GM21576 (cell line): ENCODE data around the gene PRR15L.

Experiments
- ATAC-seq: cut with Tn5 transposase; IDR thresholded peaks from one replicate; pipeline ENCODE4 v1.9.1; 2021; ENCODE audit warnings: mild to moderate bottlenecking, moderate library complexity; ENCODE audit not compliant: unreplicated experiment

Gene PRR15L

DNA sequence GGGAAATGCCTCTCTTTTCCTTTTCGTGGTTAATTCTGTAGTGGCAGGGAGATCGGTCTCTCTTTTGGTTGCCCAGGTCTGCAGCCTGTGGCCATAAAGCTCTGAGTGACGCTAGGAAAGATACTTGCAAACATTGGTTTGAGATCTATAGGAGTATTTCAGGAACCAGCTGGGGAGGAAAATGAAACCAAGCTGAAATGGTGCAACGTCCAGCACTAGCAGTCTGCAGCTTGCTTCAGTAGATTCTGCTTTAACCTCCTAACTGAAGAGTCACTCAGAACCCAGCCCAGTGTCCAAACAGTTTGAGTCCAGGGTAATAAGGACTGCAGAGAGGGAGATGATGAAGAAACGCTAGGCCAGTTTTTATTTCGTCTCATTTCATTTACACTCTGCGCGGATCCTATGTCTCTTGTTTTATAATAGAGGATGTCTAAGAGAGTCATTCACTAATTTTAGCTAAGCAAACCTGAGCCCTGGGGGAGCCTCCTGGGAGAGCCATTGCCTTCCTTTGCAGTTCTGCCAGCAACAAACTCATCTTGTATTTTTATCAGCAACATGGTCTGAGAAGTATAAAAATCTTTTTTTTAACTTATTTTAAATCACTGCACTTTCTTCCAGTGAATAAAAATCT lies 49.6 kb downstream of the PRR15L start:
- ATAC-seq = no peak

DNA sequence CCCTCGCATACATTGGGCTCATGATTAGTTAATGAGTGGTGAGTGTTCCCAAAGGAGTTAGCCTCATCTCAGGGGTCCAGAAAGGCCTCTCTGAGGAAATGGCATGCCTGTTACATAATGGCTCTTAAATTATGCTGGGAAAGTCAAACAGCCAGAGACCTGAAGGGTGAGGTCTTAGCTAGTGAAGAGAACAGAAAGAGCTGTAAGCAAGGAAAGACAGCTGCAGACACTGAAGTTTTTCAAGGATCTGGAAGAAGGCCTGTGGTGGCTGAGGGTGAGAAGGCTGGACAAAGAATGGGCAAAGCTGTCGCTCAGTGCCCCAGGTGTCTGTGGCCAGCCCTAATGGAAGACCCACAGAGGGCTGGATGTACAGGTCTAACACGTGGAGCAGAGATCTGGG lies 51.2 kb downstream of the PRR15L start:
- no peak for ATAC-seq

GRCh38 chr17:47905221-47905733 lies 52.4 kb downstream of the PRR15L start:
- ATAC-seq = no peak

- ATAC-seq = no peak
Observed at GRCh38 chr17:47902039-47902744, 55.5 kb downstream of the PRR15L start.
